NCI-H187 treated with DMSO at 0.1 percent for 48 hours (cell line): ENCODE results near the gene ERCC4.

ENCODE experiments used
- DNase-seq: peaks from one replicate; lab custom pipeline; 2025; lab: John Stamatoyannopoulos, UW

Gene ERCC4

GRCh38 chr16:13911306-13911705, 8.6 kb upstream of the ERCC4 start:
- DNase-seq = no peak

DNA sequence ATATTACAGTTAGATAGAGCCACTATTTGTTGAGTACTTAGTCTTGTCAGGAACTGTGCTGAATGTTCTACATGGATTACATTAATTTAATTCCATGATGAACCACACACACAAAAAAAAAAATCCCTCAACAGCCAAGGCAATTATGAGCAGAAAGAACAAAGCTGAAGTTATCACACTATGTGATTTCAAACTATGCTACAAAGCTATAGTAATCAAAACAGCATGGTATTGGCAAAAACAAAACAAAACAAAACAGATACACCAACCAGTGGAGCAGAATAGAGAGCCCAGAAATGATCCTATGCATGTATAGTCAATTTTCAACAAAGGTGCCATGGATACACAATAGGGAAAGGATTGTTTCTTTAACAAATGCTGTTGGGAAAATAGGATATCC, 8.1 kb upstream of the ERCC4 start:
- no peak for DNase-seq

GRCh38 chr16:13912891-13913290, 7.1 kb upstream of the ERCC4 start:
- no peak for DNase-seq

GRCh38 chr16:13913374-13914292, 6.3 kb upstream of the ERCC4 start:
- DNase-seq = no peak

DNA sequence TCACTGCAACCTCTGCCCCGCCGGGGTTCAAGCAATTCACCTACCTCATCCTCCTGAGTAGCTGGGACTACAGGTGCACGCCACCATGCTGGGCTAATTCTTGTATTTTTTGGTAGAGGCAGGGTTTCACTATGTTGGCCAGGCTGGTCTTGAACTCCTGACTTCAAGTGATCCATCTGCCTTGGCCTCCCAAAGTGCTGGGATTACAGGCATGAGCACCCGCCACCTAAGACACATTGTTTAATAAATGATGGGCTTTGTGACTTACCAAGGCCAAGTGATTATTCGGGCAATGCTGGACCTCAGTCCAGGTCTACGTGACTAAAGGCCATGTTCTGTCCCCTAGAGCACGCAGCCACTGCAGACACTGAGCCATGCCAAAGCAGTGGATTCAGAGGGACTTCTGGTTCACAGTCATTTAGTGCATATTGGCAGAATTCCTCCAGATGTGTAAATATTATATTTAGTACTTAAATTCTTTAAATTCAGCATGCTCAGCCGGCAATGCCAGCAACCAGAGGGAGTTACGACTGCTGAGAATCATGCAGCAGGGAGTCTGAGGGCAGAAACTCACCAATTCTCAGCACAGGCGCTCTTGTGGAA, 4.8 kb upstream of the ERCC4 start:
- DNase-seq = no peak

GRCh38 chr16:13919330-13919682, 648 bp upstream of the ERCC4 start:
- no peak for DNase-seq

GRCh38 chr16:13920510-13920818, 510 bp downstream of the ERCC4 start:
- no peak for DNase-seq

DNA sequence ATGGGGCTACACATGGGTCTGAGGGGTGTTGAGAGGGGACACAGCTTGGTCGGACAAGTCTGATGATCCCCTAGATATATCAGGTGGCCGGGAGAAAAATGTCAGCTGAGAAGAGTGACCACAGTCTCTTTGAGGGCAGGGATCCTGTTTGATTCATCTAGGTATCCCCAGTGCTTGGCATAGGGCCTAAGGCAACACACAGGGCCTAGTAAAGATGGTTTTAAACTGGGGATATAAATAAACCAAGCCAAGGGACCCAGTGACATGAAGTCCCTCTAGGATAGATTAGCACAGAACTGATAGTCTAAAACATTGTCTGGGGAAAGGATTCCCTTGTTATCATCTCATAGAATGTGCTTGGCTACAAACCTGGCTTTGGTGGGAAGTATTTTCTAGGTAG, 1.4 kb downstream of the ERCC4 start:
- no peak for DNase-seq

DNA sequence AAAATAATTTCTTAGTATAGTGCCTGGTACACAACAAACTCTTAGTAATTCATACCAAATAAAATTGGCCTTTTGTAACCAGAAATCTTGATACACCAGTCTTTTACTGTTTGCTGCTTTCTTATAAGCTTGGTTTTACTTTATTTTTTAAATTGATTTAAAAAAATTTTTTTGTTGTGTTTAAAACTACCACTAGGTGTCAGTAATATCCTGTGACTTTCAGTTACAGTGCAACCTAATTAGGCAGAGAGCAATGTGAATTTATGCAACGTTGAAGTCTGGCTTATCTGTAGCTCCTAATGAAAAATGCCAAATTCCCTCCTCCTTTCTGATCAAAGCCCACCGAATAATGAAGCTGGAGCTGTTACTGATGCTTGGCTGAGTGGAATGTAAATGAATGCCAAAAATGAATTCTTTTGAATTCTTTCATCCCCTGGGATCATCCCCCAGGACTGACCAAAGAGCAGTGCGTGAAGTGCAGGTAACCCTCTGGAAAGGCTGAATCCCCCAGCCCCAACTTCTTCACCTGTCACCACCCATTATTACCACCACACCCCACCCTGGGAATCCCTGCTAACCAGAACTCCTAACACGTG, 3.8 kb downstream of the ERCC4 start:
- DNase-seq = no peak

DNA sequence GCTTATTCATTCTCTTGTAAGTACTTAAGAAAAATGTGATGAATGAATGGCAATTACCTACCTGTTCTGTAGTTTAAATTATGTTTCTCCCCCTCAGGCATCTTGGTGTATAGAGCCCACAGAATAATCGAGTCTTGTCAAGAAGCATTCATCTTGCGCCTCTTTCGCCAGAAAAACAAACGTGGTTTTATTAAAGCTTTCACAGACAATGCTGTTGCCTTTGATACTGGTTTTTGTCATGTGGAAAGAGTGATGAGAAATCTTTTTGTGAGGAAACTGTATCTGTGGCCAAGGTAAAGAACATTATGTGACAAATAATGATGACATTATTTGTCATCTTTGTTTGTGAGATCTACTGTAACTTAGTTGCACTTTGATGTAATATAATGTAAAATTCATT, 6.5 kb downstream of the ERCC4 start:
- no peak for DNase-seq

GRCh38 chr16:13926891-13927290, 6.9 kb downstream of the ERCC4 start:
- DNase-seq = no peak

DNA sequence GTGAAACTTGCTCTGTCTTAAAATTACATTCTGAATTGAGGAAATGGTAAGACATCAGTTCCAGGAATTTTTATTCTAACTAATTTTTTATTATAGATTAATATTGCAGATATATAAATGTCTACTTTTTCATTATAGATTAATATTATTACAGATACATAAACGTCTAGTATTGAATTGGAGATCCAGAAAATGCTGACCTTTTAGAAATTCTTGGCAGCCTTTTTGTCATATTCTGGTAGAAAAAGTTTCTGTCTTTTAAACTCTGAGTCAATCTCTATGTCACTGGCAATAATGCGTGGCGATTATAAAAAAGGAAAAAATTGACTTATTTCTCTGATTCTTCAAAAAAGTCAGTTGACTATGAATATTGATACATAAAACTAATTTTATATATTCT, 8.7 kb downstream of the ERCC4 start:
- no peak for DNase-seq

DNA sequence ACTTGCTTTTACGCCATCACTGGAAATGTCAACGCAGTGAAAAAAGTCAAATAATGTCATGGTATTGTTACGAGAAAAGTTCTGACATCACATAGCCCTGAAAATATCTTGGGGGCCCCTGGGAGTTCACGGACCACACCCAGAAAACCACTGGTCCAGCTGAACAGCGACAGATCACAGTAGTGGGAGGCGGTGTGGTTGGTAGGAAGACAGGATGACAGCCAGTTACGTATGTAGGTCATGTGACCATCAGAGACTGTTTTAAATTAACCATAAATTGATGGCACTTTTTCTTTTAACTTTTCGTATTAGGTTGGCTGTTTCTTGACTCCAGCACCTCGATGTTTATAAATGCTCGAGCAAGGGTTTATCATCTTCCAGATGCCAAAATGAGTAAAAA, 11.9 kb downstream of the ERCC4 start:
- no peak for DNase-seq

- no peak for DNase-seq
These were observed 15.5 kb downstream of the ERCC4 start for GRCh38 chr16:13935408-13935807.

- DNase-seq = no peak
These were observed 16.2 kb downstream of the ERCC4 start for GRCh38 chr16:13936155-13936554.

- no peak for DNase-seq
These were observed 16.7 kb downstream of the ERCC4 start for GRCh38 chr16:13936596-13937081.

DNA sequence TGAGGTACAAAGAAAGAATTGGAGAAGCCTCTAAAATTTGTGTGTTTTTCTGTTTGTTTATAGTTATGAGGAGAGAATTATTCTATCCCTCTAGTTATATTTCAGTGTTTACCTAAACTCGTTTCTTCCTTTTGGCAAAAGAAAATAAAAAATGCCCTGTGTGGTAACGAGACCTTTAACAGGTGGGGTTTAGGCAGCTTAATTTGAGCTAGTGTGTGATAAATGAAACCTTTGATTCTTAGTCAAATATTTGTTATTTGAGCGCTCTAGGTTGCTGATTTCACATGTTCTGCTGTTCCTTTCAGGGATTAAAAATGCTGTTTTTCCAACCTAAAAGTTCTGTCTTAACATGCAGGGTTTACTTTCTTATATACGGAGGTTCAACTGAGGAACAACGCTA, 17.5 kb downstream of the ERCC4 start:
- no peak for DNase-seq

DNA sequence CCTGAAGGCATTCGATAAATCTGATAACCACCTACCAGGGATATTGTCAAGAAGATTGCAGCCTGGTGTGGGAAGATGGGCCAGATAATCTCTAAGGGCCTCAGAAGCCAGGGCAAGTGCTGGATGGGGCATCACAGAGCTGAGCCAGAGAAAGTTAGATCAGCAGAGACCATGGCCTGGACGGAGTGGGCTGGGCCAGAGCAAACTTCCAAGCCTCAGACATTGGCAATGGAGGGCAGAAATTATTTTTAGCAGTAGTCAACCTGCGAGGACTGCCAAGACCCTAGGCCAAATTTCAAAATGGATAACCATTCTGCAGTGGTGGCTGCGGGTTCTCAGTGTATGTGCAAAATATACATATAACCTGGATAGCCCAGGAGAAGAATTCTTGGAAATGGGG, 18.5 kb downstream of the ERCC4 start:
- DNase-seq = no peak

DNA sequence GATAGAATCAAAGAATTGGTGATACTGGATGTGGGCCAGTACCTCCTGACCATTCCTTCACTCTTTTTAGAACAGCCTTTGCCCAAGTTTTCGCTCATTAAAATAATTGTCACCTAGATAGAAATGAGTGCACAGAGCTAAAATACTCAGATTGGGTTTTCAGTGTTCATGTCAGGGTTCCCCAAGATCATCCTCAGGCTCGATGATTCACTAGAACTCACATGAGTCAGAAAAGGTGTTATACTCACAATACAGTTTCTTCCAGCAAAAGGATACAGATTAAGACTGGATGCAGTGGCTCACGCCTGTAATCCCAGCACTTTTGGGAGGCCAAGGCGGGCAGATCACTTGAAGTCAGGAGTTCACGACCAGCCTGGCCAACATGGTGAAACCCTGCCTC, 19.9 kb downstream of the ERCC4 start:
- no peak for DNase-seq

- no peak for DNase-seq
These were observed 20.5 kb downstream of the ERCC4 start for GRCh38 chr16:13940397-13940933.

- no peak for DNase-seq
These were observed 24.9 kb downstream of the ERCC4 start for GRCh38 chr16:13944816-13945215.

- no peak for DNase-seq
These were observed 26.0 kb downstream of the ERCC4 start for GRCh38 chr16:13945744-13946485.
